SU-DHL-6 (cell line): ENCODE measurements around the gene EYS.

ENCODE experiments used
- H2AFZ ChIP-seq: fragments of 200-600 bp; sonication (generic); 2 replicates; pipeline ENCODE4 v1.6.1; 2014; ENCODE audit warnings: low read depth, mild to moderate bottlenecking, moderate library complexity, mixed read lengths, antibody characterized with exemption, low read length; ENCODE audit not compliant: severe bottlenecking
- H3F3A ChIP-seq: fragments of 200-600 bp; shearing (Covaris generic); 2 replicates; pipeline ENCODE4 v1.6.0; 2016; ENCODE audit warnings: antibody characterized with exemption, mild to moderate bottlenecking; ENCODE audit not compliant: insufficient read depth
- H3K27ac ChIP-seq: fragments of 200-600 bp; sonication (generic); 2 replicates; pipeline ENCODE4 v1.5.1; 2016; ENCODE audit warnings: low read depth, mild to moderate bottlenecking, low read length, moderate library complexity, mixed read lengths
- H3K27me3 ChIP-seq: fragments of 200-600 bp; sonication (generic), shearing (Covaris generic); 2 replicates; pipeline ENCODE4 v1.6.0; 2014; ENCODE audit warnings: mild to moderate bottlenecking, low read length
- H3K36me3 ChIP-seq: fragments of 200-600 bp; sonication (generic); 2 replicates; pipeline ENCODE4 v1.6.1; 2014; ENCODE audit warnings: mild to moderate bottlenecking, low read length, mixed read lengths
- H3K4me2 ChIP-seq: fragments of 300-600, 200-600 bp; shearing (Covaris generic), sonication (generic); 2 replicates; pipeline ENCODE4 v1.6.0; 2014; ENCODE audit warnings: low read length, low read depth, mild to moderate bottlenecking; ENCODE audit not compliant: poor library complexity, severe bottlenecking
- H3K4me3 ChIP-seq: fragments of 200-600 bp; sonication (generic); 2 replicates; pipeline ENCODE4 v1.5.1; 2014; ENCODE audit warnings: antibody characterized with exemption, low read length, mild to moderate bottlenecking, mixed read lengths; ENCODE audit not compliant: insufficient read depth, poor library complexity, severe bottlenecking
- H3K79me2 ChIP-seq: fragments of 200-600 bp; sonication (generic); 2 replicates; pipeline ENCODE4 v1.6.1; 2014; ENCODE audit warnings: mild to moderate bottlenecking, low read length, moderate library complexity; ENCODE audit not compliant: insufficient read depth
- H3K9ac ChIP-seq: fragments of 200-600 bp; sonication (generic); 2 replicates; pipeline ENCODE4 v1.7.0; 2014; ENCODE audit warnings: mild to moderate bottlenecking, low read length
- H3K9me2 ChIP-seq: fragments of 200-600 bp; sonication (generic); replicated peaks from 2 replicates; pipeline ENCODE4 v1.6.1; 2014; ENCODE audit warnings: low read length; ENCODE audit not compliant: insufficient read depth
- H3K9me3 ChIP-seq: fragments of 200-600 bp; sonication (generic); 2 replicates; pipeline ENCODE4 v1.6.1; 2014; ENCODE audit warnings: low read length, mixed read lengths; ENCODE audit not compliant: insufficient read depth
- H4K20me1 ChIP-seq: fragments of 200-600 bp; sonication (generic); 2 replicates; pipeline ENCODE4 v1.6.1; 2014; ENCODE audit warnings: low read depth, mild to moderate bottlenecking, antibody characterized with exemption, low read length, moderate library complexity, mixed read lengths
- EZH2phosphoT487 ChIP-seq: fragments of 200-600 bp; sonication (generic), shearing (Covaris generic); conservative IDR thresholded peaks from 2 replicates; pipeline ENCODE4 v1.6.1; 2018; ENCODE audit warnings: mild to moderate bottlenecking, antibody characterized with exemption, low read length, moderate library complexity, mixed read lengths
- TF ChIP-seq, protein P1 (sequence below): fragments of 200-600 bp; sonication (generic); IDR thresholded peaks from one replicate; pipeline ENCODE4 v1.5.1; 2017; ENCODE audit warnings: antibody characterized with exemption, mild to moderate bottlenecking, low read length, moderate library complexity; ENCODE audit not compliant: insufficient read depth, poor library complexity, severe bottlenecking

The EYS gene

DNA sequence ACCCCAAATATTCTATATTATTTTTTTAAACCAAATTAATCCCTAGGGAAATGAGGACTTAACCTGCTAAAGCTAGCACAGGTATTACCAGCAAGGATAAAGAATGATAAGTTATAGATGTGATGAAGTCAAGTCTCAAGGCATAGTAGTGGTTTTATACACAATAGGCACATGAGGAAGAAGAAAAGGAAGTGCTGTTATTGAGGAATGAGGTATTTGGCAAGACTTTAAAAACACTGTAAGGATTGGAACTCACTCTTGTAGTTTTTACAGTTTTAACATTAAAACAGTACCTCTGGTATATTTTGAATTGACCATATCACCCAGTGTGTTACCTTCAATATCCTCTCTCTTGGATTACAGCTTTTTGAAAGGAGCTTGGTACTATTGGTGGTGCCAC, 2016.8 kb downstream of the EYS start:
- H3K4me2 ChIP-seq, result no peak overlapping the region
- H3K4me3 ChIP-seq, result no peak overlapping the region
- peaks cover 4% of the 10 kb centered on the region; the same call in 1 of the 2 replicates for H3K36me3 ChIP-seq
- H3K27ac ChIP-seq, result no peak overlapping the region
- H3K9me2 ChIP-seq, result no peaks in the 10 kb centered on the region
- H3K79me2 ChIP-seq, result no peaks in the 10 kb centered on the region
- H4K20me1 ChIP-seq, result no peaks in the 10 kb centered on the region
- TF ChIP-seq, protein P1, sequence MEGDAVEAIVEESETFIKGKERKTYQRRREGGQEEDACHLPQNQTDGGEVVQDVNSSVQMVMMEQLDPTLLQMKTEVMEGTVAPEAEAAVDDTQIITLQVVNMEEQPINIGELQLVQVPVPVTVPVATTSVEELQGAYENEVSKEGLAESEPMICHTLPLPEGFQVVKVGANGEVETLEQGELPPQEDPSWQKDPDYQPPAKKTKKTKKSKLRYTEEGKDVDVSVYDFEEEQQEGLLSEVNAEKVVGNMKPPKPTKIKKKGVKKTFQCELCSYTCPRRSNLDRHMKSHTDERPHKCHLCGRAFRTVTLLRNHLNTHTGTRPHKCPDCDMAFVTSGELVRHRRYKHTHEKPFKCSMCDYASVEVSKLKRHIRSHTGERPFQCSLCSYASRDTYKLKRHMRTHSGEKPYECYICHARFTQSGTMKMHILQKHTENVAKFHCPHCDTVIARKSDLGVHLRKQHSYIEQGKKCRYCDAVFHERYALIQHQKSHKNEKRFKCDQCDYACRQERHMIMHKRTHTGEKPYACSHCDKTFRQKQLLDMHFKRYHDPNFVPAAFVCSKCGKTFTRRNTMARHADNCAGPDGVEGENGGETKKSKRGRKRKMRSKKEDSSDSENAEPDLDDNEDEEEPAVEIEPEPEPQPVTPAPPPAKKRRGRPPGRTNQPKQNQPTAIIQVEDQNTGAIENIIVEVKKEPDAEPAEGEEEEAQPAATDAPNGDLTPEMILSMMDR, result no peak
- no peak for TF ChIP-seq EZH2phosphoT487
- H3K9ac ChIP-seq, result no peak overlapping the region
- H3K9me3 ChIP-seq, result no peaks in the 10 kb centered on the region
- H3F3A ChIP-seq, result peaks cover 12% of the 10 kb centered on the region; the same call in 1 of the 2 replicates
- H2AFZ ChIP-seq, result no peak overlapping the region
- H3K27me3 ChIP-seq, result no peaks in the 10 kb centered on the region

DNA sequence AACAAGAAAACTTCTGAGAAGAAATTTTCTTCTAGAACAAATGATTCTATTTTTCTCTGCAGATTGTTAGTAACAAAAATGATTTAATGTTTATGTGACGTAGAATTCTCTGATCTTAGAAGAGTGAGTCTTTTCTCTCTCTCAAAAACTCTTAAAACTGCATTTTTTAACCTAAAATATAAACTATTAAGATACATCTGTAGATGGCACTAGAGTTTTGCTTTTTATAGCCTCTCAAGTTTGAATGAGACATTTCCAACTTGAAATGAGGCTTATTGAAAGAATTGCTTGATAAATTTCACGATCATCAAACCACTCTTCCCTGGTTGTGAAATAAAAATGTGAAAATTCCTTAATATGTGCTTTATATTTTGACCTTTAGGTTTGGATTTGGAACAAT, 2017.6 kb downstream of the EYS start:
- no peak for TF ChIP-seq EZH2phosphoT487
- TF ChIP-seq, protein P1, result no peak
- no peaks in the 10 kb centered on the region for H3K79me2 ChIP-seq
- no peak overlapping the region for H3K27ac ChIP-seq
- no peak overlapping the region for H3K4me3 ChIP-seq
- peaks cover 12% of the 10 kb centered on the region; the same call in 1 of the 2 replicates for H3F3A ChIP-seq
- H3K36me3 ChIP-seq, result peaks cover 6% of the 10 kb centered on the region; the same call in 1 of the 2 replicates
- no peak overlapping the region for H3K4me2 ChIP-seq
- H3K27me3 ChIP-seq, result no peaks in the 10 kb centered on the region
- no peaks in the 10 kb centered on the region for H3K9me2 ChIP-seq
- H4K20me1 ChIP-seq, result no peaks in the 10 kb centered on the region
- H3K9me3 ChIP-seq, result no peaks in the 10 kb centered on the region
- no peak overlapping the region for H2AFZ ChIP-seq
- H3K9ac ChIP-seq, result no peak overlapping the region

DNA sequence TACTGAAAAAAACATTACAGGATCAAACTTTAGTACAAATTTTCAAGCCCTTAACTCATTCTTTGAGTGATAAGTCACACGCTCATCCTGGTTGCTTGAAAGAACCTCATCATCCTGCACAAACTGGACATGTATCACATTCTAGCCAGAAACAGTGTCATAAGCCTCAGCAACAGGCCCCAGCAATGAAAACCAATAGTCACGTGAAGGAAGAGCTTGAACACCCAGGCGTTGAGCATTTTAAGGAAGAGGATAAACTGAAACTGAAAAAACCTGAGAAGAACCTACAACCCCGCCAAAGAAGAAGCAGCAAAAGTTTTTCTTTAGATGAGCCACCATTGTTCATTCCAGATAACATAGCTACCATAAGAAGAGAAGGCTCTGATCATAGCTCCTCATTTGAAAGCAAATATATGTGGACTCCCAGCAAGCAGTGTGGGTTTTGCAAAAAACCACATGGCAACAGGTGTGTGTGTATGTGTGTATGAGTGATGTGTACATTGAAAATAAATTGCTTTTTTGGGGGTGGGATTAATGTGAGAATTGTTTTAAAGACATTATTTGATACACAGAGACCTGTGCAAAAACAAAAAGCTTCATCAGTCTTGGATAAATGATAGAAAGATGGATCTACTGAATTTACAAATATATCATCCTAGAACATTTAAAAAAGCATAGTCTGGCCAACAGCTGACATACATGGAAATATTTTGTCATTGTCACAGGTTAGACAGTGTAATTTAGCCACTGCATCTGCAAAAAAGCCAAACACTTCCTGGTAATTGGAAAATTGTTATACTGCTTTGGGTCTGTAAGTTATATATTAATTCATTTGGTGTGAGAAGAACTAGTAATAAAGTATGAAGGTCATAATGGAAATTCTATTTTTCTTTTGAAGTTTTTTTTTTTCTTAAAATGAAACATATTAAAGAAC, 2021.3 kb downstream of the EYS start:
- H4K20me1 ChIP-seq, result no peaks in the 10 kb centered on the region
- no peaks in the 10 kb centered on the region for H3K27me3 ChIP-seq
- no peaks in the 10 kb centered on the region for H3K9me2 ChIP-seq
- peaks cover 23% of the 10 kb centered on the region for H3K79me2 ChIP-seq
- no peak for TF ChIP-seq EZH2phosphoT487
- TF ChIP-seq, protein P1, result no peak
- H3K9ac ChIP-seq, result no peak overlapping the region
- H3F3A ChIP-seq, result peaks cover 12% of the 10 kb centered on the region; the same call in 1 of the 2 replicates
- no peaks in the 10 kb centered on the region for H3K9me3 ChIP-seq
- H3K36me3 ChIP-seq, result peaks cover 19% of the 10 kb centered on the region; the same call in 1 of the 2 replicates
- peak overlapping the region; percentile 24 for H3K4me2 ChIP-seq
- H3K27ac ChIP-seq, result peak overlapping the region; percentile 40
- H2AFZ ChIP-seq, result no peak overlapping the region
- H3K4me3 ChIP-seq, result no peak overlapping the region
